Breast epithelium (tissue), 4 donors: ENCODE measurements around the gene TGFB2. TPM values are rescaled to one million over a fixed set of nuclear protein-coding genes. Genes with fewer than 3 reads are reported as not detected.

ENCODE experiments used
- DNase-seq, 2 donors: peaks; one replicate each; pipeline ENCODE4 v3.0.0-alpha.2; 2019; ENCODE audit warnings: low spot score in 2 of 2
- H3K27ac ChIP-seq, 2 donors: fragments of 200-600 bp; sonication (generic) in 1 of 2; one replicate each; pipeline ENCODE4 v1.5.1; 2016 to 2019; ENCODE audit warnings: mild to moderate bottlenecking in 1 of 2
- H3K27me3 ChIP-seq, 2 donors: fragments of 200-600 bp; sonication (generic) in 1 of 2; one replicate each; pipeline versions ENCODE4 v1.5.1 to v1.6.0; 2017 to 2019; ENCODE audit warnings: control low read depth in 1 of 2, mild to moderate bottlenecking in 1 of 2
- H3K36me3 ChIP-seq: fragments of 200-600 bp; one replicate; pipeline ENCODE4 v1.5.1; 2019
- H3K4me1 ChIP-seq, 2 donors: fragments of 200-600 bp; sonication (generic); one replicate each; pipeline ENCODE4 v1.5.1; 2016 to 2019; ENCODE audit warnings: control low read depth in 1 of 2
- H3K4me3 ChIP-seq, 3 donors: fragments of 200-600 bp; sonication (generic); 1 replicate in 2 of 3; 2 replicates in 1 of 3; pipeline ENCODE4 v1.5.1; 2016 to 2019; ENCODE audit warnings: mild to moderate bottlenecking in 3 of 3, moderate library complexity in 2 of 3
- H3K9me3 ChIP-seq, 2 donors: fragments of 200-600 bp; sonication (generic) in 1 of 2; one replicate each; pipeline ENCODE4 v1.5.1; 2016 to 2019; ENCODE audit warnings: control low read depth in 1 of 2
- POLR2A ChIP-seq: fragments of 450-650 bp; IDR thresholded peaks from one replicate; pipeline ENCODE4 v1.6.1; 2016; ENCODE audit warnings: antibody characterized with exemption, mild to moderate bottlenecking, moderate library complexity
- POLR2AphosphoS5 ChIP-seq, 3 donors: sonication (generic); formaldehyde crosslinking; IDR thresholded peaks; one replicate each; pipeline ENCODE4 v1.6.1; 2017; ENCODE audit warnings: antibody characterized with exemption in 3 of 3
- intact Hi-C: fragments of 100-400 bp; cut with DNase I; formaldehyde crosslinking; loops from one replicate; pipeline ENCODE4 v1.15.1; 2023; ENCODE audit warnings: low total_unique reads
- total RNA-seq, 3 donors: library from RNA; depleted of rRNA; stranded (reverse); fragments of >200 nt; gene quantifications; one replicate each; pipeline ENCODE4 v1.1.0, GENCODE V29; 2016
- TF ChIP-seq, protein P1 (sequence below), 3 donors: fragments of 450-650 bp; IDR thresholded peaks; one replicate each; pipeline ENCODE4 v1.5.1; 2016 to 2017; ENCODE audit warnings: antibody characterized with exemption in 3 of 3, mild to moderate bottlenecking in 3 of 3, moderate library complexity in 3 of 3

The TGFB2 gene
- total RNA-seq, 3 donors from 2014 or later, result 1.6 to 10.2 (median 9.5) TPM

DNA sequence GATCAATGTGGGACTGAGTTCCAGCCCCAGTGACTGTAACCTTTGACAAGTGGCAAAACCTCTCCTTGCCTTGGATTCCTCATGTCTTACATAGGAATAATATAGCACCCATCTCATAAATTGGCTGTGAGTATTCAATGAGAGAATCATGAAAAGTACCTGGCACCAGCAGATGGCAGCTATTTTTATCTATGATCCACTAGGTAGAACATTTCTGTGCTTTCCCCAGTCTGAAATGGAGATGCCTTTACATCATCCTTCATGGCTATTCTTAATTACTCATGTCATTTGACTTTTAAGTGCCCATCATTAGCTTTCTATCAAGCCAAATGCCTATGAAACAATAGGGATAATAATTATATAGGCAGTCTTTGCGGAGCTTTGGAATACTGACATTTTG is 130.1 kb downstream of the TGFB2 start:
- H3K36me3 ChIP-seq, result no peaks in the 10 kb centered on the region
- no peaks in the 10 kb centered on the region for H3K27me3 ChIP-seq
- no peak overlapping the region for H3K27ac ChIP-seq
- no peaks in the 10 kb centered on the region for H3K9me3 ChIP-seq
- H3K4me3 ChIP-seq, result no peak overlapping the region
- intact Hi-C loops, result no loop called here
- TF ChIP-seq, protein P1, sequence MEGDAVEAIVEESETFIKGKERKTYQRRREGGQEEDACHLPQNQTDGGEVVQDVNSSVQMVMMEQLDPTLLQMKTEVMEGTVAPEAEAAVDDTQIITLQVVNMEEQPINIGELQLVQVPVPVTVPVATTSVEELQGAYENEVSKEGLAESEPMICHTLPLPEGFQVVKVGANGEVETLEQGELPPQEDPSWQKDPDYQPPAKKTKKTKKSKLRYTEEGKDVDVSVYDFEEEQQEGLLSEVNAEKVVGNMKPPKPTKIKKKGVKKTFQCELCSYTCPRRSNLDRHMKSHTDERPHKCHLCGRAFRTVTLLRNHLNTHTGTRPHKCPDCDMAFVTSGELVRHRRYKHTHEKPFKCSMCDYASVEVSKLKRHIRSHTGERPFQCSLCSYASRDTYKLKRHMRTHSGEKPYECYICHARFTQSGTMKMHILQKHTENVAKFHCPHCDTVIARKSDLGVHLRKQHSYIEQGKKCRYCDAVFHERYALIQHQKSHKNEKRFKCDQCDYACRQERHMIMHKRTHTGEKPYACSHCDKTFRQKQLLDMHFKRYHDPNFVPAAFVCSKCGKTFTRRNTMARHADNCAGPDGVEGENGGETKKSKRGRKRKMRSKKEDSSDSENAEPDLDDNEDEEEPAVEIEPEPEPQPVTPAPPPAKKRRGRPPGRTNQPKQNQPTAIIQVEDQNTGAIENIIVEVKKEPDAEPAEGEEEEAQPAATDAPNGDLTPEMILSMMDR (IDR thresholded peaks at IDR 0.05), result no peak
- TF ChIP-seq POLR2AphosphoS5 (IDR thresholded peaks at IDR 0.05) (no peak), POLR2A (no peak)
- peaks cover 0 to 4% of the 10 kb centered on the region in 2 donors for H3K4me1 ChIP-seq
- DNase-seq, result no peak

DNA sequence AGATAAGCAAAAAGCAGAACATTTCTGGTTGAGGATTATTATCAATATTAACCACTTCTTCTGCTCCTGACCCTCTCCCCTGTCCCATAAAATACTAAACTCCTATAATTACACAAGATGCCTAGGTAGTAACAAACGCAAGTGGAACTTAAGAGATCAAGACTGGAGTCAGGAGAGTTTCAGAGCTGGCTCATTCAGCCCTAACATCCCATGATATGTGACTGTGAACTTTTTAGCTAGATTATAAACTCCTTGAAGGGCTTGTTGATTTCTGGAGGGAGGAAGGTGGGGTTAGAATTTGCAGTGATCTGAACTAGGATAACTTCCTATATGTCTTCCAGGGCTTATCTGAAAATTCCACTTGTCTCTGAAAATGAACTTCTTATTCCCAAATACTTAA is 130.6 kb downstream of the TGFB2 start:
- Histone ChIP-seq H3K36me3 (no peaks in the 10 kb centered on the region), H3K27ac (no peak overlapping the region), H3K4me3 (no peak overlapping the region), H3K4me1 (peaks cover 0 to 8% of the 10 kb centered on the region in 2 donors), H3K27me3 (no peaks in the 10 kb centered on the region), H3K9me3 (no peaks in the 10 kb centered on the region)
- TF ChIP-seq POLR2A, result no peak
- no peak for TF ChIP-seq POLR2AphosphoS5 (IDR thresholded peaks at IDR 0.05)
- TF ChIP-seq, protein P1 (IDR thresholded peaks at IDR 0.05), result no peak
- intact Hi-C loops, result no loop called here
- no peak for DNase-seq

GRCh38 chr1:218476385-218476784 is 131.2 kb downstream of the TGFB2 start:
- intact Hi-C loops, result no loop called here
- H3K4me1 ChIP-seq, result peaks cover 0 to 13% of the 10 kb centered on the region in 2 donors
- H3K27ac ChIP-seq, result no peak overlapping the region
- H3K27me3 ChIP-seq, result no peaks in the 10 kb centered on the region
- H3K9me3 ChIP-seq, result no peaks in the 10 kb centered on the region
- DNase-seq, result no peak
- H3K4me3 ChIP-seq, result no peak overlapping the region
- no peak for TF ChIP-seq POLR2AphosphoS5 (IDR thresholded peaks at IDR 0.05)
- TF ChIP-seq POLR2A, result no peak
- TF ChIP-seq, protein P1 (IDR thresholded peaks at IDR 0.05), result no peak
- no peaks in the 10 kb centered on the region for H3K36me3 ChIP-seq

- Histone ChIP-seq H3K9me3 (no peaks in the 10 kb centered on the region), H3K27ac (no peak overlapping the region), H3K4me3 (no peak overlapping the region), H3K27me3 (no peaks in the 10 kb centered on the region), H3K36me3 (no peaks in the 10 kb centered on the region), H3K4me1 (peaks cover 0 to 13% of the 10 kb centered on the region in 2 donors)
- DNase-seq, result no peak
- TF ChIP-seq, protein P1 (IDR thresholded peaks at IDR 0.05), result no peak
- TF ChIP-seq POLR2AphosphoS5 (IDR thresholded peaks at IDR 0.05) (no peak), POLR2A (no peak)
- intact Hi-C loops, result no loop called here
These were observed 133.2 kb downstream of the TGFB2 start for GRCh38 chr1:218478336-218478735.

- Histone ChIP-seq H3K4me1 (peaks cover 0 to 13% of the 10 kb centered on the region in 2 donors), H3K36me3 (no peaks in the 10 kb centered on the region), H3K9me3 (no peaks in the 10 kb centered on the region), H3K27me3 (no peaks in the 10 kb centered on the region), H3K27ac (peak overlapping the region; percentile 85 to 87), H3K4me3 (no peak overlapping the region)
- intact Hi-C loops, result no loop called here
- DNase-seq, result peak in 1 of 2 donors; percentile 67
- TF ChIP-seq, protein P1 (IDR thresholded peaks at IDR 0.05), result no peak
- TF ChIP-seq POLR2AphosphoS5 (IDR thresholded peaks at IDR 0.05), result peak in 1 of 3 donors; percentile 20
These were observed 134.4 kb downstream of the TGFB2 start for GRCh38 chr1:218479436-218480115.
